AG08396 (cell line): Measurements from ENCODE around the gene PTPN2.
A peak's percentile ranks its signal among the peaks of the same experiment; 100 is the strongest.
"Not testable (repeated sequence)": the region's sequence is repeated elsewhere in the genome, so short reads cannot be mapped to it uniquely, and the experiment has no call there.

Experiments used
- DNase-seq: peaks from one replicate; pipeline ENCODE4 v3.0.0; 2012; ENCODE audit warnings: low spot score, mixed read lengths

Gene PTPN2

DNA sequence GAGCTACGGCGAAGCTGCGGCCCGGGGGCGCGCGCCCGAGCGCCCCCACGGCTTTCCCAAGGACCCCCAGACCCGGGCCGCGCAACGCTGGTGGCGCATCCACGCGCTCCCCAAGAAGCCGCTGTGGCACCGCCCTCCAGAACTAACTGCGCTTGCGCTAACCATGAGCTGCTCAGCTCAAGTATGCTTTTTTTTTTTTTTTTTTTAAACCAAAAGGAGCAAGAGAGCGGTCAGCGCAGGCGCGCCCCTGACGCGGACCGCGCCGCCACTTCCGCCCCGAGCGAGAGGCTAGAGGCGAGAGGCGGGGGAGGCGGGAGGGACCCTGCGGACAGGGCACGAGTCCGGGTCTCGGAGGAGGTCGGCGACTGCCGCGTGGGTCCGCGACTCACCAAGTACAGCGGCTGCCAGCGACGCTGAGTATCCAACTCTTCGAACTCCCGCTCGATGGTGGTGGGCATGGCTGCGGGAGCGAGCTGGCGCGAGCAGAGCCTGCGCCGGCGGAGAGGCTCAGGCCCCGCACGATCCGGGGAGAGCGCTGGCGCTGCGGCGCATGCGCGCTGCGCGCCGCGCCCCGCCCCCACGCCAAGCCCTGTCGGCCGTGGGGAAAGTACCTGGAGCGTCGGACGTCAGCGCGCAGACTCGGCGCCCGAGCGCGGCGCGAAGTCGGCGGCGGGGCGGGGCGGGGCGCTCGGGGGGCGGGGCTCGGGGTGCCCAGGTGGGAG, at the start of gene PTPN2:
Gene PTPN2 (minus strand): TSS at position 554 of the 722 bp plus-strand sequence. CDS start 96 bp downstream, at position 458.
- peak; percentile 98 for DNase-seq

DNA sequence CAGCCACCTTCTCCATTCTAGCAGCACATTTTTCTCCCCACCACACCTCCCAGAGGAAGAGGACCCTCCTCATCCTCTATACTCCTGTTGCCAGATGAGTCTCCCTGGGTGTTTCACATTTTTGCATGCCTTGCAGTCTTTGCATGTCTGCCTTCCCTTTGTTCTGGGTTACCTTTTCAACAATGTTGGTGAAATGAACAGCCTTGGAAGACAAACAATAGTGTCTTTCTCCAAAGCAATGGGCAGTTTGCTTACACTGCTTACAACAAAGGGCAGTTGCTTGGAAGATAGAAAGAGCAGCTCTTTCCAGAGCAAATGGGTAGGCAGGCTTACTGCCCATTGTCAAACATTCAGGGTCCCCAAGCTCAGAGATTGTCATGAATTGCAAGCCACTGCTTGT, 49.3 kb upstream of the PTPN2 start:
- DNase-seq, result no peak

DNA sequence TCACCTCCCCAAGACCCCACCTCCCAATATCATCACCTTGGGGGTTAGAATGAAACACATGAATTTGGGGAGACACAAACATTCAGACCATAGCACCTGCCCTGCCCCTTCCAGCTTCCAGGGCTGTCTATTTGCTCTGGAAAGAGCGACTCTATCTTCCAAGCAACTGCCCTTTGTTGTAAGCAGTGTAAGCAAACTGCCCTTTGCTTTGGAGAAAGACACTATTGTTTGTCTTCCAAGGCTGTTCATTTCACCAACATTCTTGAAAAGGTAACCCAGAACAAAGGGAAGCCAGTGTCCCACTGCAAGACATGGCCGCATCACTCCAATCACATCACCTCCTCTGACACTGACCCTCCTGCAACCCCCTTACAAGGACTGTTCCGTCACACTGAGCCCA, 46.9 kb upstream of the PTPN2 start:
- no peak for DNase-seq

DNA sequence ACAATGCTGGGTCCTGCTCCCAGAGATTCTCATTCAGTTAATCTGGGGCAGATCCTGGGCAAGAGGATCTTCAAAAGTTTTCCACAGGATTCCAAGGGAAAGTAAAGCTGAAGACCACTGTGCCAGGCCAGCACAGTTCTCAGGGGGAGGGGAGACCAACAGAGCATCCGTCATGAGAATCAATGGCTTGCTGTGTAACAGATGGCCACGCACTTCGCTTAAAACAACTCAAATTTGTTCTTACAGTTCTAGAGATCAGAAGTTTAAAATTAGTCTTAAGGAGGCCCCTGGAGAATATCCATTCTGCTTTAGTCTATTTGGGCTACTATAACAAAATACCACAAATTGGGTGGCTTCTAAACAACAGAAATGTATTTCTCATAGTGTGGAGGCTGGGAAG, 46.3 kb upstream of the PTPN2 start:
- no peak for DNase-seq

DNA sequence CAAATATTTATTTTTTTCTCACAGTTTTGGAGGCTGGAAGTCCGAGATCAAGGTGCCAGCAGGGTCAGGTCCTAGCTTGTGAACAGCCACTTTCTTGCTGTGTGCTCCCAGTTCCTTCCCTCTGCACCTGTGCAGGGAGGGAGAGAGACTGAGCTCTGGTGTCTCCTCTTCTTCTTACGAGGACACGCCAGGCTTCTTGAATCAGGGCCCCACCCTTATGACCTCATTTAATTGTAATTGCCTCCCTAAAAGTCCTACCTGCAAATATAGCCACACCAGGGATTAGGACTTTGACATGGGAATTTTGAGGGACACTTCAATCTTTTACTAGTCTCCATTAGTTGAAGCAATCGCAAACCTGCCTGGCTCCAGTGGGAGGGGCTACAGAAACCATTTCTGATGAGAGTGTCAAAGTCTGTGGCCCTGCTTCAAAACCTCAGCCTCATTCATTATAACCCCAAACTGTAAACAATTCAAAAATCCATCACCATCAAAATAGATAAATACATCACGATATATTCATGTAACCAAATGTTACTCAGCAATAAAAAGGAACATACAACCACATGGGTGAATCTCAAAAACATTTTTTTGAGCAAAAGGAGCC, 45.5 kb upstream of the PTPN2 start:
- no peak for DNase-seq

DNA sequence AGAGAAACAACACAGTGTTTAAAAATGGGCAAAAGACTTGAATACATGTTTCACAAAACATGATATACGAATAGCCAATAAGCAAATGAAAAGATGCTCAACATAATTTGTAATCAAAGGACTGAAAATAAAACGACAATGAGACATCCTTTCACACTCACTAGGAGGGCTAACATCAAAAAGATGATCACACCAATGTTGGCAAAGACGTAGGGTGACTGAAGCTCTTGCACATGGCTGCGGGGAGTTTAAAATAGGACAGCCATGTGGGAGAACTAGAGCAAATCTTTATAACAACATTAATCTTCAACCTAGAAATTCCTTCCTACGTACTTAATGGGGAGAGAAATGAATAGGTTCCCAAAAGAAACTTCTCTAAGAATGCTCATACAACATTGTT, 44.6 kb upstream of the PTPN2 start:
- DNase-seq, result no peak

DNA sequence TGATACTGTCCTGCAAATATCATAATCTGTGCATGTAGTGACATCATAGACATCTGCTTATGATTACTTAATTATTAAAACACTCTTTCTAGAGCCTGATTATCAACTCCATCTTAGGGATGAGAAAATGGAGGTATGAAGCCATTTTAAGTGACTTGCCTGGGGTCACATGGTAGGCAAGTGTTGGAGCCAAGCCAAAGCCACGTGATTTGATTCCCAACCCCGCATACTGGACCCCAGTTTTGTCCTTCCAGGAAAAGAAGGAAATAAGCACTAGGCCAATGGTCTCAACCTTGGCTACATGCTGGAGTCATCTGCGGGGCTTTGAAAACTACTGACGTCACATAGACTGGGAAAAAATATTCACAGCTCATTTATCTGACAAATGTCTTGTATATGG, 44.2 kb upstream of the PTPN2 start:
- DNase-seq, result no peak

DNA sequence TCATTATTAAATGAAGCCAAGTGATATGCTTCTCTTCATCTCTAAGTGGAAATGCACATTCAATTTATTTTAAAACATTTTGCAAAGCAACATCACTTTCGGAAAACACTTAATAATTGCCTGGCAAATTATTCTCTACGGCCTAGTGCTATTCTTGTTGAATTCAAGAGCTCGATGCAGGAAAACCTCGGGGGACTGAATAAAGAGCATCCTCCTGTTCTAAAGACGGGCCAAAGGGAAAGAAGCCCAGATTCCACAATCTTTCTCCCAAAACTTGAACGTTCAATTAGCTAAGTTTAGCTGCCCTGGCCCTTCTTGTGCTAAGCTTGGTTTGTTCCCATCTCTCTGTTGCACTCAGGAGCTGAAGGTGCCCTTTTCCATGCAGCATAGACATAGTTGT, 40.6 kb upstream of the PTPN2 start:
- no peak for DNase-seq

DNA sequence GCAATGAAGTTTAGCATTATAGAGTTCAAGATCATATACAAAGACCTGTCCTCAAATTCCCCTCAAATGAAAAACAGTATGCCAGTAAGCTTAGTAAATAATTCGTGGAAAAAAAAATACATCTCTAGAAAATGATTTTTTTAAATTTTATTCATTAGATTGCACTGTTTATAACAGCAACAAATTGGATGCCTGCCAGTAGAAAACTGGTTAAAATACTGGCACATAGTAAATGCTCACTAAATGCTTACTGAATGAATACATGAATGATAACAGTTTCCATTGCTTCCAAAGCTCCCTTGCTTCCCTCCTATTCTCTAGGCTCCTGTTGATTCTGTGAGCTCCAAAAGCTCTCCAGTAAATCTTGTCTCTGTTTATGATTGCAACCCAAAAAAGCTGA, 38.2 kb upstream of the PTPN2 start:
- DNase-seq, result no peak

DNA sequence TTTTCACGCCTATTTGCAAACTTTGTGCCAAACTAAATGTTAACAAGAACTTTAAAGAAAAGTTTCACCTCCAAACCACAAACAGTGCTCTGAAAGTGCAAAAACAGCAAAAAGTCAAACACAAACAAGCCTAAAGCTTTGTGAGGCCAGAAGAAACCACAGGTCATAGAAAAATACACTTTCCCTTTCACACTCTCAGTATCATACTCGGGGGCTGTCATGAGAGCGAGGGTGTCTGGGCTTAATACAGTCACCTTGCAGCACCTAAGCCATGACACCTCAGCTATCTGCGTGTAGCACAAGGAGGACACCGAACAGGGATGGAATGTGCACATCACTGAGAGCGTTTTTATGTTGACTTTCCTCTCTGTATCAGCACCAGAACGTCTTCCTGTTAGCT, 37.1 kb upstream of the PTPN2 start:
- no peak for DNase-seq

DNA sequence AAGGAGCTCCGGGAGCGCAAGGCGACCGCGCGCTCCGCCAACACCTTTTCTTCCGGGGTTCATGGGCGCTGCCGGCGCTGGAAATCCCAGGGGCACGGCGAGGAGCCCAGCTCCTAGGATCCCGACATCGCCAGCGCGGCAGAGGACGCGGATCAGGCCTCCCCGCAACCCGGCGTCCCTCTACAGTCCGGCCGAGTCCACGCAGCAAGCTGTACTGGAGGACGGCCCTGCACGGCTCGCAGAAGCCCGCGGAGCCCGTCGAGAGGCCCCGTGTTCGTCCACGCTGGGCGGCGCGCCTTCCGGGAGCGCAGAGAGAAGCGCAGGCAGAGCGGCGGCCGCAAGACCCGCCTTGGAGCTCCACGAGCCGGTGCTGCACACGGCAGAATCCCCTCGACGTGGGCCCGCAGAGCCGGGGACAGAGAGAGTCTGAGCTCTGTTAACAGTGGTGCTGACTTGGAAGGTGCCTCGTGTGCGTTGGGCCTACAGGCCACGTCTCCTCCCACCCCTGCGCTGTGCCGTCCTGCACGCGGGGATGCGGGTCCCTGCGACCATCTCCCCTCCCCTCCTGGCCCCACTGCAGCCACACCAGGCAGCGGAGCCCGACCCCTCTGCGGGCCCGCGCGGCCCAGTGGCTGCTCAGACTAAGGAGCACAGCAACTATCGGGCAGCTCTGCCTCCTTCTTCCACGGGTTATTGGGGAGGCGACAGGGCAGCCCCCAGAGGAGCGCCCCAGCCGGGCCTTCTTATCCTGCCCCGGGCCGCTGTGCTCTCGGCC, 28.1 kb upstream of the PTPN2 start:
- DNase-seq, result no peak

DNA sequence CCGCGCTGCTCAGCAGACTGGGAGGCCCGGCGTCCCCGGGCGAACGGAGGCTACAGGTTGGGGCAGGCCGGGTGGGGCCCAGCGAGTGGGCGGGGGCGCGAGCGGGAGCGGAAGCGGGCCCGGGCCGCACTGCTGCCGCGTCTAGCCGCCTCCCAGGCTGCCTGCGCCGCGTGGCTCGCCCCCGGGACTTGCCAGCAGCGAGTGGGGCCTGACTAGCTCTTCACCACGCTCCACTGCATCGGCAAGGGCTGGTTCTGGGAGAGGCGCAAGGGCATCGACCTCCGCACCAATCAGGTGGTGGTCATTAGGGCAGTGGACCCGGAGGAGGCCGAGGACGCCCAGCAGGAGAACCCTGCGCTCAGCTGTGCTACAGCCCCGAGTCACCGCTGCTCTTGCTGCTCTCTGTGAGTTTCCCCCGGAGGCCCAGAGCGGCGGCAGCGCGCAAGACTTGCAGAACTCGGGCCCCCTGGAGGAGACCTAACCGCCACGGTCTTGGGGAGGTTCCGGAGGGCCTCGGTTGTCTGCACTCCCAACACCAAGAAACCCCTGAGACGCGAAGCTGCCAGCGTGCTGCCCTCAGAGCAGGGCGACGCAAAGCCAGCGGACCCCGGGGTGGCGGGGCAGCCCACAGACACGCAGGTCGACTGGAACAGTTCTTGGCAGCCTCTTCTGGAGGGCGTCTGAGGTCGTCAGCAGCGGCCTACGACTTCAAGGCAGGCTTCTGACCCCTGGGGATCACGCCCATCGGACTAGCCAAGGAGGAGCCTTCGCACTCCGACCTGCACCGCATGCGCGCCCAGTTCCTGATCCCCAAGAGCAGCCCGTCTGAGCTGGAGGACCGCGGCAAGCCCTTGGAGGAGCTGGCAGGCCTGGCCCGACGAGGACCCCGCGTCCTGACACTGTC, 27.2 kb upstream of the PTPN2 start:
- no peak for DNase-seq

DNA sequence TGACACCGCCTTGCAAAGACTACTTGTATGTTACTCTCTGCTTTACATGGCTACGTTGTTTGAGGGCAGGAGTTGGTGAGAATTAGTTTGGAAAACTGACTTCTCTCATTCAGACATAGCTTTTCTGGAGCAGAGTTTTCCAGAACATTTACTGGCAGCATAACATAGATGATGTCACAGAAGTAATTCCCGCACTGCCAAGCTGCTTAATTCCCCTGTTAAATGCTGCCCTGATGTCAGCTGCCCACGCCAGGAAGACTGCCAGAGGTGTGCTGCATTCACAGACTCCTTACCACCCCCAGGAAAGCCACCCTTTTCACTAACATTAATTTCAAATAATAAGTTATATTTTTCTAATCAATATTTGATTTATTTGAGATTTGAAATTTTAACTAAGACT, 24.7 kb upstream of the PTPN2 start:
- no peak for DNase-seq

DNA sequence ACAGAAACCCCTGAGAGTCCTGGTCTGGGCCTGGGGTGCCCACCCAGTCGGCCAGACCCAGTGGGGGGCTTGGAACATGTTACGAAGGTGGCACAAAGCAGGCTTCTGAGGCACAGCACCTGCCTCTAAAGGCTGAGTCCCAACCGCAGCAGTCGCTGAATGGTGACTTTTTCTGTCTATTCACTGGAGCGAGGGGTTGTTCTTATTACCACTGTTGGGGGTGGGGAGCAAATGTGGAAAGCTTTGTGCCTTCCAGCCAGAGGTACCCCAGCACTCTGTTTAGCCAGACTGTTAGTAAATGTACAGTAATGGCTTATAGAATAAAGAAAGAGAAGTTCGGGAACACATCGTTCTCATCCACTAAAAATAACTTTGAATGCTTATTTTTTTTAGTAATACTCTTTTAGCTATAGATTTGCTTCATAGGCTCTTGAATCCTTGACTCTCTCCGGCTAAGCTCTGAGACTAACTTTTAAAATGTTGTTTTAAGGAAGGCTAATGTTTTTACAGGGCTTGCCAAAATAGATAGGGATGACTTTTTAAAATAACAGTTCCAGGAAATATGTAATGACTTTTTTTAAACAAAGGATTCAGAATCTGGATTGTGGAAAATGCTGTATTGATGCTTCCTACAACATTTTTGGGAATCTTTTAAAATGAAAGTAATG, 23.4 kb upstream of the PTPN2 start:
- DNase-seq, result no peak

DNA sequence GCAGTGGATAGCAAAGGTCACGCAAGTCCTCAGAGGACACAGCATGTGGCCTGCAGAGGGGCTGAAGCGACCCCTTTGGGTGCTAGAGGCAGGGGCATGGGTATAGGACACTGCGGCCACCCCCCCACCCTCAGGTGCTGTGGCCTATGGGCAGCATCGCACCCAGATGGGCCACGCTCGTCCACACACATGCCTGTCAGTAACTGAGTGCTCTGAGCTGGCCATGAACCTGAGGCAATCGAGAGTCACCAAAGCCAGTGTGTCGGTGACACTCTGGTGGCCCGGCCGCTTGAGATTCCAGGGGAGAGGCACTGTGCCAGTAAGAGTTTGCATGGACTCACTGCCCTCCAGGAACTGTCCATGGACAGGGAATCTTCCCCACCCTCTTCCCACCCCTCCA, 22.7 kb upstream of the PTPN2 start:
- no peak for DNase-seq

DNA sequence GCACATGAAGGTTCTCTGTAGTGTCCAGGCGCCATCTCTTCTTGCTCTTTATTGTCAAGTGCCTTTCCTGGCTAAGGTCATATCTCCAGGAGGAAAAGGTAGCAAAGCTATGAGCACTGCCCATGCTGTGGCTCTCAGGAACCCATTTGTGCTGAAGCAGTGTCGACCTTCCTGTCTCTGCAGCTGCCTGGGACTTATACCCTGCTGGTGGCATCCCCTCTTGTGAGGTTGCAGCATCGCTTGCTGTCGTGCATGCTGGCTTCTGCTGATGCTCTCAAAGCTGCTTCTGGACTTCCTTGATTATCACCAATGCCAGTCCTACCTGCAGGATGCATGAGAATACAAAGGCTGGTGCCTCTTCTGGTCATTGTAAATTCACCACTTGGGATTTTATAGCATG, 22.1 kb upstream of the PTPN2 start:
- no peak for DNase-seq

DNA sequence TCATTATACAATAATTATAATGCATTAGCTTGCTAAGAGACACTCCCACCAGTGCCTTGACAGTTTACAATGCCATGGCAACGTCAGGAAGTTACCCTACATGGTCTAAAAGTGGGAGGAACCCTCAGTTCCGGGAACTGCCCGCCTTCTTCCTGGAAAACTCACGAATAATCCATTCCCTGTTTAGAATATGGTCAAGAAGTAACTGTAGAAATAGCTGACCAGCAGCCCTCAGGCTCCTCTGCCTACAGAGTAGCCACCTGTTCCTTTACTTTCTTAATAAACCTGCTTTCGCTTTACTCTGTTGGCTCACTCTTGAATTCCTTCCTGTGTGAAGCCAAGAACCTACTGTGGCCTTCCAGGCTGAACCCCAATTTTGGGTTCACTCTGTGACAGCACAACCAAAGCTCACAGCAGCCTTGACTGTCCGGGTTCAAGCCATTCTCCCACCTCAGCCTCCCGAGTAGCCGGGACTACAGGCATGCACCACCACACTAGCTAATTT, 20.0 kb upstream of the PTPN2 start:
- DNase-seq, result no peak

DNA sequence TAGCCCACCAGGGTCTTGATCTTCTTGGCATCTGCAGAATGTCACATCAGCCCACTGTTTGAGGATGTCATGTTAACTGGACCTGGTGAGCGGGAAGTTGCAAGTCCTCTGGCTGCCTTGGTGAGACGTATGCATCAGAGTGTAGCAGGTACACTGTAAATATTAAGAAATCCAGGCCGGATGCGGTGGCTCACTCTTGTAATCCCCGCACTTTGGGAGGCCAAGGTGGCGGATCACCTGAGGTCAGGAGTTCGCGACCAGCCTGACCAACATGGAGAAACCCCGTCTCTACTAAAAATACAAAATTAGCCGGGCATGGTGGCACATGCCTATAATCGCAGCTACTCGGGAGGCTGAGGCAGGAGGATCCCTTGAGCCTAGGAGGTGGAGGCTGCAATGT, 17.2 kb upstream of the PTPN2 start:
- not testable (repeated sequence) for DNase-seq

DNA sequence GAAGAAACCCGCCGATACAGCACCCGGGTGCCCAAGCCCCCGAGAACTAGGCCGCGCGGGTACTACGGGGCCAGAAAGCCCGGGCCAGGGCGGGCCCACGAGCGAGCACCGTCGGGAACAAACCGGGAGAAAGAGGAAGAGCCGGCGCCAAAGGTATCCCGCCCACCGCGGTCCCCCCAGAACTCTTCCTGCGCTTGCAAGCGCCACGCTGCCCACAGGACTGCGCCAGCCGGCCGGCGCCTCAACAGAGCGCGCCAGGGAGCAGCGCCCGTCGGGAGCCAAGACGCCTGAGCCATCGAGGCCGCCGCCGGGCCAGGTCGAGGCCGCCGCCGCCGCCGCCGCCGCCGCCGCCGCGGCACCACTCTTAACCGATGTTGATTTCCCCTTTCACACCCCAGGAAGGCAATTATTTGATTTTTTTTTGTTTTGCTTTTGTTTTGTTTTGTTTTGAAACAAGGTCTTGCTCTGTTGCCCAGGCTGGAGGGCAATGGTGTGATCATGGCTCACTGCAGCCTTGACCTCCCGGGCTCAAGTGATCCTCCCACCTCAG, 12.8 kb upstream of the PTPN2 start:
- not testable (repeated sequence) for DNase-seq

DNA sequence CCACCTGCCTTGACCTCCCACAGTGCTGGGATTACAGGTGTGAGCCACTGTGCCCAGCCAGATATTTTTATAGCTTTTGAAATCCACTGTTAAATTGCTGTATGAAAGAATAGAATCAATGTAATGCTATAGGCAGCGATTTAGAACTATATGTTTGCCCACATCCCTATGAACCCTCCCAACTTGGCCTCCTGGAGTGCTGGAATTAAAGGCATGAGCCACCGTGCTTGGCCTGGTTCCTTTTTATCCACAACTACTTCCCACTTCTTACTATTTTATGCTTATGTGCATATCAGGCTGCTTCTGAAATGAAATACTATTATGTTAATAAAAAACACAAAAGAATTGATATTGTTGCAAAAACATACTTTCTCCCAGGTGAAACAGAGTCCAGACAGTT, 11.6 kb upstream of the PTPN2 start:
- no peak for DNase-seq

DNA sequence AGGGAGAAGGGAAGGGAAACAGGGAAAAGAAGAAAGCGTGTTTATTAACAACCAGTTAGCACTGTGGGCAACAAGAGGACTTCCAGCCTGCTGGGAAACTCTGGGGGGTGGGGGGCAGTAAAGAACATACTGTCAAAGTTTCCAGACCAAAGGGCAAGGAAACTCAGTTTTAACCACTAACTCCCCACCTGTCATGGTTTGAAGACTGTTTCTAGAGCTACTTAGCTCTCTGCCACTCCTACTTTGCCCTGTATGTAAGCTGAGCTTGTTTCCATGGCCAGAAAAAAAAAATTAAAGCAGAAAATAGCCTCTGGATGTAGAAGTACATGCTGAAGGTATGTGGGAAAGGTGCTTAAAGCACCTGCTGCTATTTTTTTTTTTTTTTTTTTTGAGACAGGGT, 11.0 kb upstream of the PTPN2 start:
- no peak for DNase-seq
